Pancreas (tissue), 10 donors: Measurements from ENCODE around the gene PODXL2. TPM values are rescaled to one million over a fixed set of nuclear protein-coding genes. Genes with fewer than 3 reads are reported as not detected.
A peak's percentile ranks its signal among the peaks of the same experiment; 100 is the strongest.

Experiments used
- ATAC-seq, 4 donors: fragments of 200-7000 bp; cut with Tn5 transposase; one replicate each; pipeline versions ENCODE4 v1.8.0 to v1.9.1; 2020; ENCODE audit warnings: mild to moderate bottlenecking in 4 of 4, moderate library complexity in 4 of 4
- DNase-seq, 6 donors: peaks; one replicate each; pipeline ENCODE4 v3.0.0-alpha.2; 2020
- FAIRE-seq: peaks from 2 replicates; lab custom pipeline; 2012; peaks lifted over from hg19 to GRCh38; lab: Jason Lieb, UNC
- H3K27ac ChIP-seq, 4 donors: fragments of 200-600 bp; sonication (generic); 1 replicate in 3 of 4; 2 replicates in 1 of 4; pipeline versions ENCODE4 v1.5.0 to v1.8.0; 2020
- H3K27me3 ChIP-seq, 4 donors: fragments of 200-600 bp; one replicate each; pipeline ENCODE4 v1.8.0; 2021
- H3K36me3 ChIP-seq, 3 donors: fragments of 200-600 bp; sonication (generic) in 1 of 3; one replicate each; pipeline versions ENCODE4 v1.5.0 to v1.8.0; 2020 to 2021
- H3K4me1 ChIP-seq, 3 donors: fragments of 200-600 bp; one replicate each; pipeline ENCODE4 v1.8.0; 2021
- H3K4me3 ChIP-seq, 4 donors: fragments of 200-600 bp; sonication (generic) in 2 of 4; one replicate each; pipeline versions ENCODE4 v1.5.0 to v1.8.0; 2020 to 2021
- H3K9me3 ChIP-seq, 4 donors: fragments of 200-600 bp; one replicate each; pipeline ENCODE4 v1.8.0; 2021
- WGBS, 2 donors: extraction: QIAGEN DNeasy Blood & Tissue Kit; methylation state at CpG; one replicate each; pipeline ENCODE4 v1.1.7; 2013; 5-methylcytosine and 5-hydroxymethylcytosine counted together
- intact Hi-C, 3 donors: fragments of 100-400 bp; cut with DNase I; formaldehyde crosslinking; loops; one replicate each; pipeline versions ENCODE4 v1.11.1 to v1.14.2; 2022
- polyA plus RNA-seq, 2 donors: library from polyadenylated mRNA; stranded (reverse); fragments of 200-250 nt; gene quantifications; one replicate each; pipeline ENCODE4 v1.2.3, GENCODE V29; 2013
- total RNA-seq, 6 donors: library from RNA; stranded (reverse); fragmentation: NEBNext Ultra II Directional in 4 of 6; extraction: Animal tissue kit (Norgen Biotek cat#: 25700) in 4 of 6; gene quantifications; one replicate each; pipeline versions ENCODE4 v1.2.1 to v1.2.4, GENCODE V29; 2021 to 2023
- TF ChIP-seq, protein P1 (sequence below), 4 donors: fragments of 200-600 bp; sonication (generic) in 3 of 4; IDR thresholded peaks; one replicate each; pipeline versions ENCODE4 v1.5.0 to v1.8.0; 2021; ENCODE audit warnings: antibody characterized with exemption in 4 of 4
- donor health status: healthy with polysubstance abuse.
- donor health status: DM: no; HTN: no; CAD: no; lungs with moderate emphysema.
- donor health status: DM: no; HTN: no; CAD: no.
- donor health status: control.
- donor health status: control.
- donor health status: Bipolar disorder and iron deficiency.
- donor health status: DM: yes; HTN: yes; CAD: no.
- donor health status: DM: no; HTN: no; CAD: no.
- donor health status: DM: no; HTN: no; CAD: no.
- donor health status: DM: yes; HTN: yes; CAD: no.

The PODXL2 gene
- total and polyA plus RNA-seq, 8 donors: 2.5 to 18.1 (median 5.7) TPM

DNA sequence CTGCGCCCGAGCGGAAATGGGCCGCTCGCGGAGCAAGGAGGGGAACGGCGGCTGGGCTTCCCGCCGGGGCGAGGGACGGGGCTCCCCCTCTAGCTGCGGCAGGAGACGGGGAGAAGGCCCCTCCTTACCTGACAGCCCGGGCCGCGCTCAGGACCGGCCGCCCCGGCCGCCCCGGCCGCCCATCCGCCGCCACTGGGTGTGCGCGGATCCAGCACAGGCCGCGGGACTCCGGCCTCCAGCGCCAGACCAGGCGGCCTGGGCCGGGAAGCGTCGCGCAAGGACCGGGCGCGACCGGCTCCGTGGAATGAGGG, 38.7 kb upstream of the PODXL2 start:
- DNase-seq: peak in 1 of 6 donors; percentile 78
- peak; percentile 73 to 80 (median 76) for ATAC-seq
- H3K4me1 ChIP-seq: peaks cover 0 to 10% (median 0%) of the 10 kb centered on the region in 3 donors
- H3K36me3 ChIP-seq: no peaks in the 10 kb centered on the region
- intact Hi-C loops: no loop called here
- peak overlapping the region; percentile 92 to 99 (median 96) for H3K4me3 ChIP-seq
- peak overlapping the region; percentile 90 to 93 (median 91) for H3K27ac ChIP-seq
- H3K9me3 ChIP-seq: no peaks in the 10 kb centered on the region
- WGBS, 2 donors: 0 to 1% methylated on average over 9 to 41 of the region's 41 CpGs
- no peak for FAIRE-seq
- no peaks in the 10 kb centered on the region for H3K27me3 ChIP-seq
- TF ChIP-seq, protein P1, sequence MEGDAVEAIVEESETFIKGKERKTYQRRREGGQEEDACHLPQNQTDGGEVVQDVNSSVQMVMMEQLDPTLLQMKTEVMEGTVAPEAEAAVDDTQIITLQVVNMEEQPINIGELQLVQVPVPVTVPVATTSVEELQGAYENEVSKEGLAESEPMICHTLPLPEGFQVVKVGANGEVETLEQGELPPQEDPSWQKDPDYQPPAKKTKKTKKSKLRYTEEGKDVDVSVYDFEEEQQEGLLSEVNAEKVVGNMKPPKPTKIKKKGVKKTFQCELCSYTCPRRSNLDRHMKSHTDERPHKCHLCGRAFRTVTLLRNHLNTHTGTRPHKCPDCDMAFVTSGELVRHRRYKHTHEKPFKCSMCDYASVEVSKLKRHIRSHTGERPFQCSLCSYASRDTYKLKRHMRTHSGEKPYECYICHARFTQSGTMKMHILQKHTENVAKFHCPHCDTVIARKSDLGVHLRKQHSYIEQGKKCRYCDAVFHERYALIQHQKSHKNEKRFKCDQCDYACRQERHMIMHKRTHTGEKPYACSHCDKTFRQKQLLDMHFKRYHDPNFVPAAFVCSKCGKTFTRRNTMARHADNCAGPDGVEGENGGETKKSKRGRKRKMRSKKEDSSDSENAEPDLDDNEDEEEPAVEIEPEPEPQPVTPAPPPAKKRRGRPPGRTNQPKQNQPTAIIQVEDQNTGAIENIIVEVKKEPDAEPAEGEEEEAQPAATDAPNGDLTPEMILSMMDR (IDR thresholded peaks at IDR 0.05): no peak

GRCh38 chr3:127590593-127591465, 38.2 kb upstream of the PODXL2 start, which contains the start of gene TPRA1:
TPRA1 (minus strand) TSS chr3:127590733; CDS start chr3:127580146, 10,587 bp downstream.
- 0% methylated on average over 70 to 72 of the region's 72 CpGs for WGBS, 2 donors
- TF ChIP-seq, protein P1 (IDR thresholded peaks at IDR 0.05): no peak
- intact Hi-C loops: no loop called here
- H3K27me3 ChIP-seq: no peaks in the 10 kb centered on the region
- peak; percentile 85 to 92 (median 90) for DNase-seq
- peak within 1 kb of the TSS; percentile 90 to 93 (median 91) for H3K27ac ChIP-seq
- H3K9me3 ChIP-seq: no peaks in the 10 kb centered on the region
- H3K4me1 ChIP-seq: peaks cover 0 to 10% (median 0%) of the 10 kb centered on the region in 3 donors
- H3K4me3 ChIP-seq: peak within 1 kb of the TSS; percentile 92 to 99 (median 96)
- peak; percentile 91 to 95 (median 92) for ATAC-seq
- no peaks in the 10 kb centered on the region for H3K36me3 ChIP-seq
- FAIRE-seq: peak; percentile 75

DNA sequence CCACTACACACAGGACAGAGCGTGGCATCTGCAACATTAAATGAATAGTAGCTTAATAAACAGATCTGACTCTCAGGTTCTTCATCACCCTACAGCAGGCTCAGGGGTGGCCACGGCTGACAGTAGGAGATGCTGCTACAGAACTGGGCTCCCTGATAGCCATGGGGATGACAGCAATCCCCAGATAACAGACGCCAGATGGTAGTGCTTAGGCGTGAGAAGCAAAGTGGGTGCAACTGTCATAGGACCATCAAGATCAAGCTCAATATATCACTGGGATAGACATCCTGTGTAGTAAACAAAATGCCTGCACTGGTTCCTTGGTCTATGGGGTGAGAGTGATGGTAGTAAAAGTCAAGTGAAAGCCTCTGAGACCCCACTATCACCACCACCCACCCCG, 35.8 kb upstream of the PODXL2 start:
- no peak for DNase-seq
- Histone ChIP-seq H3K36me3 (no peaks in the 10 kb centered on the region), H3K27ac (no peak overlapping the region), H3K4me1 (peaks cover 0 to 10% (median 0%) of the 10 kb centered on the region in 3 donors), H3K27me3 (no peaks in the 10 kb centered on the region), H3K4me3 (no peak overlapping the region), H3K9me3 (no peaks in the 10 kb centered on the region)
- intact Hi-C loops: no loop called here
- TF ChIP-seq, protein P1 (IDR thresholded peaks at IDR 0.05): no peak
- 82 to 88% methylated on average over 5 of the region's 5 CpGs for WGBS, 2 donors
- no peak for FAIRE-seq
- ATAC-seq: no peak

GRCh38 chr3:127595303-127595702, 33.7 kb upstream of the PODXL2 start:
- Histone ChIP-seq H3K9me3 (no peaks in the 10 kb centered on the region), H3K4me3 (no peak overlapping the region), H3K36me3 (no peaks in the 10 kb centered on the region), H3K27ac (no peak overlapping the region), H3K27me3 (no peaks in the 10 kb centered on the region), H3K4me1 (peaks cover 0 to 3% (median 0%) of the 10 kb centered on the region in 3 donors)
- TF ChIP-seq, protein P1 (IDR thresholded peaks at IDR 0.05): no peak
- ATAC-seq (no peak), DNase-seq (no peak), FAIRE-seq (no peak)
- intact Hi-C loops: no loop called here
- 77 to 79% methylated on average over 4 of the region's 4 CpGs for whole genome bisulfite sequencing, 2 donors
